ENCODE data around the gene ODC1. TPM values are rescaled to one million over a fixed set of nuclear protein-coding genes. Genes with fewer than 3 reads are reported as not detected.

Gene ODC1
- total RNA-seq, 2 donors from 2014 or later = 31.9 to 59.7 TPM

DNA sequence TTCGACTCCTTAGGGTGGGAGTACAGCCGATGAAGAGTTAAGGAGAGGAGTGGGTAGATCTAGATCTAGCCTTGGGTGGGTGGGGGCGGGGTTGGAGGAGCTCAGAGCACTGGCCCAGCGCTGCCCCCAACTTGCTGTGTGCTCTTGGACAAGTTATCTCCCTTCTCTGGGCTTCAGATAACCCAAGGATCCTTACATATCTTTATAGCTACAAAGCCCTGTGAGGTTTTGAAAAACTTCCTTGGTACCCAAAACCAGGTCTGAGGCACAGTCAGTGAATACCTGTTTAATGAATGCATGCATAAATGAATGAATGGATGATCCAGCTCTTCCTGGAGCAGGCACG lies 1.3 kb upstream of the ODC1 start:
- Histone ChIP-seq H3K27me3 (no peaks in the 10 kb centered on the region), H3K36me3 (replicated peaks in 1 of 2; ENCODE audit: insufficient read depth in 1 of 2, low read depth in 2 of 2) (no peaks in the 10 kb centered on the region), H3K27ac (peak overlapping the region in 1 of 4 donors; percentile 94), H3K4me3 (no peak overlapping the region), H3K4me1 (peaks cover 57% of the 10 kb centered on the region), H3K9me3 (no peaks in the 10 kb centered on the region)
- 57 to 61% methylated on average over 5 of the region's 5 CpGs for WGBS, 2 donors
- no peak for TF ChIP-seq POLR2A (IDR thresholded peaks at IDR 0.05)
- no peak for TF ChIP-seq CTCF (IDR thresholded peaks at IDR 0.05)
- no peak for DNase-seq
- intact Hi-C loops (cut with DNase I) = no loop called here
- no peak for ATAC-seq

- H3K4me1 ChIP-seq = peaks cover 57% of the 10 kb centered on the region
- WGBS, 2 donors = 1 to 2% methylated on average over 12 to 57 of the region's 73 CpGs
Measured at GRCh38 chr2:10448576-10449485, 704 bp upstream of the ODC1 start.

GRCh38 chr2:10447300-10447894 lies 730 bp downstream of the ODC1 start:
- H3K4me1 ChIP-seq = peaks cover 55% of the 10 kb centered on the region
- WGBS, 2 donors = 2 to 8% methylated on average over 9 to 32 of the region's 32 CpGs

More at GRCh38 chr2:10448576-10449485, 704 bp upstream of the ODC1 start:
- intact Hi-C loops (cut with DNase I) = no loop called here
- peak in 3 of 7 experiments; percentile 29 to 35 (median 32) for TF ChIP-seq CTCF (IDR thresholded peaks at IDR 0.05)
- TF ChIP-seq POLR2A (IDR thresholded peaks at IDR 0.05) = peak; percentile 65 to 85 (median 84)
- H3K27me3 ChIP-seq = no peaks in the 10 kb centered on the region
- peak overlapping the region; percentile 32 to 34 for H3K4me3 ChIP-seq
- H3K27ac ChIP-seq = peak overlapping the region; percentile 86 to 95 (median 94)
- no peaks in the 10 kb centered on the region for H3K9me3 ChIP-seq
- ATAC-seq = peak; percentile 84
- DNase-seq = peak; percentile 93 to 94 (median 94)
- H3K36me3 ChIP-seq (replicated peaks in 1 of 2; ENCODE audit: insufficient read depth in 1 of 2, low read depth in 2 of 2) = no peaks in the 10 kb centered on the region

GRCh38 chr2:10446631-10447030 lies 1.5 kb downstream of the ODC1 start:
- 59 to 61% methylated on average over 6 of the region's 6 CpGs for WGBS, 2 donors
- peak overlapping the region in 2 of 4 donors; percentile 95 to 97 for H3K27ac ChIP-seq

More at GRCh38 chr2:10447300-10447894, 730 bp downstream of the ODC1 start:
- intact Hi-C loops (cut with DNase I) = no loop called here
- H3K36me3 ChIP-seq (replicated peaks in 1 of 2; ENCODE audit: insufficient read depth in 1 of 2, low read depth in 2 of 2) = peaks cover 0 to 8% of the 10 kb centered on the region in 2 donors
- H3K27me3 ChIP-seq = no peaks in the 10 kb centered on the region
- ATAC-seq = peak; percentile 33
- H3K9me3 ChIP-seq = no peaks in the 10 kb centered on the region
- peak overlapping the region in 1 of 2 donors; percentile 37 for H3K4me3 ChIP-seq
- DNase-seq = peak in 2 of 4 donors; percentile 40 to 41
- H3K27ac ChIP-seq = peak overlapping the region; percentile 86 to 97 (median 94)
- TF ChIP-seq CTCF (IDR thresholded peaks at IDR 0.05) = peak in 5 of 7 experiments; percentile 5 to 36 (median 22)
- no peak for TF ChIP-seq POLR2A (IDR thresholded peaks at IDR 0.05)

More at GRCh38 chr2:10446631-10447030, 1.5 kb downstream of the ODC1 start:
- intact Hi-C loops (cut with DNase I) = no loop called here
- ATAC-seq = no peak
- Histone ChIP-seq H3K4me1 (peaks cover 47% of the 10 kb centered on the region), H3K27me3 (no peaks in the 10 kb centered on the region), H3K36me3 (replicated peaks in 1 of 2; ENCODE audit: insufficient read depth in 1 of 2, low read depth in 2 of 2) (peaks cover 4 to 14% of the 10 kb centered on the region in 2 donors), H3K4me3 (no peak overlapping the region), H3K9me3 (no peaks in the 10 kb centered on the region)
- TF ChIP-seq CTCF (IDR thresholded peaks at IDR 0.05) (no peak), POLR2A (IDR thresholded peaks at IDR 0.05) (no peak)
- no peak for DNase-seq
